IPS-15b (cell line): ENCODE measurements around the gene RGS1.

ENCODE experiments used
- H3K27me3 ChIP-seq: one replicate; pipeline ENCODE4 v1.6.1; 2013; ENCODE audit warnings: low read length; ENCODE audit not compliant: control insufficient read depth, insufficient read depth
- H3K36me3 ChIP-seq: one replicate; pipeline ENCODE4 v1.6.1; 2013; ENCODE audit warnings: low read length; ENCODE audit not compliant: control insufficient read depth, insufficient read depth
- H3K4me1 ChIP-seq: one replicate; pipeline ENCODE4 v1.6.1; 2013; ENCODE audit warnings: mild to moderate bottlenecking, low read length; ENCODE audit not compliant: control insufficient read depth, insufficient read depth
- H3K4me3 ChIP-seq: one replicate; pipeline ENCODE4 v1.5.1; 2013; ENCODE audit warnings: low read depth, low read length
- H3K9ac ChIP-seq: one replicate; pipeline ENCODE4 v1.6.1; 2013; ENCODE audit warnings: low read depth, mild to moderate bottlenecking, low read length
- H3K9me3 ChIP-seq: one replicate; pipeline ENCODE4 v1.6.1; 2013; ENCODE audit warnings: mild to moderate bottlenecking, low read length; ENCODE audit not compliant: control insufficient read depth, insufficient read depth

The RGS1 gene

DNA sequence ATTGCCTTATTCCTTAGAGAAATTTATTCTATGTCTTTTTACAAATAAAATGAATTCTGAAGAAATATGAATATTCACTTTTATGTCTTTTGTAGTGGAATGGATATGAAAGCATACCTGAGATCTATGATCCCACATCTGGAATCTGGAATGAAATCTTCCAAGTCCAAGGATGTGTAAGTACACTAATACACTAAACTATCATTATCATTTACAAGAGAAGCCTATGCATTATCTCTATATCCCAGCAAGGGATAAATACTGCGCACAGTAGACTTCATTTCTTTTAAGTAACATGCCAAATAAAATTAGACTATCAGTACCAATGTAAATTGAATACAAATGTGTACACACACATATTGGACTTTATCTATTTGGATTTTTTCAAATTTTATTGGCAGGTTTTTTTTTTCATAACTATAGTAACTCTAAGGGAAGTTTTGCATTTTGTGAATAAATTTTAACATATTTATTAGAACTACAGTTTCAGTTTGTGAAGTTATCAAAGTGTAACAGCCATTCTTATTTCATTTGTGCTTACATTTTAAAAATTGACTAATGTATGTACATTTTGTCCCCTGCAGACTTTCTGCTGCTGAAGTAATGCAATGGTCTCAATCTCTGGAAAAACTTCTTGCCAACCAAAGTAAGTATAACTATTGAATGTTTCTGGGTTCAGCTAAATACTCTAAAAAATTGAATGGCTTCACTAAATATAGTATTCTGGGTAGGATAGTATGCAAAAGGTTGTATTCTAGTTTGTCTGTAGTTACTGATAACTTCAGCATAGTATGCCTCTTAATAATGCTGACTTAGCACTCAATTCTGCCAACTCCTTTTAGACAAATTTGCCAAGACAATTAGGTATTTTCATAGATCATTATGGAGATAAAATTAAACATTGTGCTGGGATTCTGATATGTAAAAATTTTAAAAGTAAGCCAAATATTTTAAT lies 894 bp downstream of the RGS1 start:
- Histone ChIP-seq H3K9me3 (no peaks in the 10 kb centered on the region), H3K4me3 (no peak overlapping the region), H3K27me3 (no peaks in the 10 kb centered on the region), H3K9ac (no peak overlapping the region), H3K36me3 (no peaks in the 10 kb centered on the region), H3K4me1 (peaks cover 4% of the 10 kb centered on the region)

DNA sequence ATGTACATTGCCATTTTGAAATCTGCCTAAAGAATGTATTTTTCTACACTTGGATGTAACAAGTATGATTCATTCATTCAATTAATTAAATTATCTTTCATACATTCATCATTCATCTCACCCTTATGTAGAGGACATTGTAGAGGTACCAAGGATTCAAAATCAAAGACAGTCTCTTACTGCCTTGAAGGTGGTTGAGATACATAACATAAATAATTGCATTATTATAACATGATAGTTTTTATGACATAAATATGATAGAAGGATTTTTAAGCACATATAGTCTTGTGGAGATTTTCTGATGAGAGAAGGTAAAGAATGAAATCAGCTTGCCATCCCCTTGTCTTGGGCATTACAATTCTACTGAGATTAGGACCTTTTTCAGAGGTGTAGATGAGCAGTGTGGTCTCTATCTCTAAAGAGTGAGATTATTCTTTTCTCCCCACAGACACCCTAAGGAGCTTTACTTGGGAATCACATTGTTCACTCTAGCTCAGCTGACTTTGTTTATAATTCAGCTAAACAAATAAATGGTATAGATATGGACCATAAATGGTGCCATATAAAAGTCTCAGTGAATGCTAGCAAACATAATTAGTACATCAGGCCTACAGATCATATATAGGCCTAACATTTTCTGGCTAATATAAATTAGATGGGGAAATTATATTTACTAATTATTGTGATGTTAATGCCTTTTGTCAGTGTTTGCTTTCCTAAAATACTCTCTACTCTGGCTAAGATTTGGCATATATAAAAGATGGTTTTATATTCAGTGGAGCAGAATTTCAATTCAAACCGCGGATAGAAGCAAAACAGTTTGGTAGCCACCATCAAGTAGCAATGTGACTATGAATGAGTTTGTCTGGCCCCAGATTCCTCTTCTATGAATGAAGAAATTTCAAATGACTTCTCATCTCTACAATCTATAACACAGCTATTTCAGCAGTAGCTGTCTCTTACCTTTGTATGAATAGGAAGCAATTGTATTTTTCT lies 1.9 kb downstream of the RGS1 start:
- Histone ChIP-seq H3K36me3 (no peaks in the 10 kb centered on the region), H3K4me3 (no peak overlapping the region), H3K9me3 (no peaks in the 10 kb centered on the region), H3K27me3 (no peaks in the 10 kb centered on the region), H3K4me1 (peaks cover 4% of the 10 kb centered on the region), H3K9ac (no peak overlapping the region)

DNA sequence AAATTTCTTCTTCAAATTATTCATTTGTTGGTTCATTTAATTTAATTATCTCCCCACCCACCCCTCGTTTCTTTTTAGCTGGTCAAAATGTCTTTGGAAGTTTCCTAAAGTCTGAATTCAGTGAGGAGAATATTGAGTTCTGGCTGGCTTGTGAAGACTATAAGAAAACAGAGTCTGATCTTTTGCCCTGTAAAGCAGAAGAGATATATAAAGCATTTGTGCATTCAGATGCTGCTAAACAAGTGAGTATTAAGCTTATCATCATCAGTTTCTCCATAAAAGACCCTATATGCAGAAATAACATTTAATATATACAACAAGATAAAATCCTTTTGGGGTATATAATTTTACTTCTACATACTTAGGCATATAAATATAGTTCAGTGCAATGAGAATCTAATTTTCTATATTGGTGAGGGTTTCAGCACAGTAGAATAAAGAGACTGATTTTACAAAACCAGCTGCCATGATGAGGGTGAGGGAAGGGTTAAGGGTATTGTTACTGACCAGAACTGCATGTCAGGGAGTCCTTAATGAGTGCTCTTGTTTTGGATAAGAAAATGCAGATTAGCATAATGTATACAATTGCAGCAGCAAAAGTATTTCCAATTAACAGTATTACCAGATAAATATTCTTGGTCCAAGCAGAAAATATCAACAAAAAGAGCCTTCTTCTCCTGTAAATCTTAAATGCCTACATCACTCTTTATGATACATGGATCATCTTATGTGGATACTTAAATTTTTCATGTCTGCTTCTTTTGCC lies 2.8 kb downstream of the RGS1 start:
- H3K4me3 ChIP-seq = no peak overlapping the region
- H3K36me3 ChIP-seq = no peaks in the 10 kb centered on the region
- H3K27me3 ChIP-seq = no peaks in the 10 kb centered on the region
- H3K4me1 ChIP-seq = peaks cover 4% of the 10 kb centered on the region
- no peak overlapping the region for H3K9ac ChIP-seq
- no peaks in the 10 kb centered on the region for H3K9me3 ChIP-seq

DNA sequence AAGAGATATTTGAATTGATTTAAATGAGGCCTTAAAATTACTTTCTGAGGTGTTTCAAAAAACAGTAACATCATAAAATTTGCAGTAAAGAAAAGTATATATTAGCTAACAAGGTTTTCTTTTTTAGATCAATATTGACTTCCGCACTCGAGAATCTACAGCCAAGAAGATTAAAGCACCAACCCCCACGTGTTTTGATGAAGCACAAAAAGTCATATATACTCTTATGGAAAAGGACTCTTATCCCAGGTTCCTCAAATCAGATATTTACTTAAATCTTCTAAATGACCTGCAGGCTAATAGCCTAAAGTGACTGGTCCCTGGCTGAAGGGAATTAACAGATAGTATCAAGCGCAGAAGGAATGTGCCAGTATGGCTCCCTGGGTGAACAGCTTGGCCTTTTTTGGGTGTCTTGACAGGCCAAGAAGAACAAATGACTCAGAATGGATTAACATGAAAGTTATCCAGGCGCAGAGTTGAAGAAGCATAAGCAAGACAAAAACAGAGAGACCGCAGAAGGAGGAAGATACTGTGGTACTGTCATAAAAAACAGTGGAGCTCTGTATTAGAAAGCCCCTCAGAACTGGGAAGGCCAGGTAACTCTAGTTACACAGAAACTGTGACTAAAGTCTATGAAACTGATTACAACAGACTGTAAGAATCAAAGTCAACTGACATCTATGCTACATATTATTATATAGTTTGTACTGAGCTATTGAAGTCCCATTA lies 3.6 kb downstream of the RGS1 start:
- Histone ChIP-seq H3K27me3 (no peaks in the 10 kb centered on the region), H3K4me1 (peaks cover 4% of the 10 kb centered on the region), H3K9ac (no peak overlapping the region), H3K4me3 (no peak overlapping the region), H3K9me3 (no peaks in the 10 kb centered on the region), H3K36me3 (no peaks in the 10 kb centered on the region)

DNA sequence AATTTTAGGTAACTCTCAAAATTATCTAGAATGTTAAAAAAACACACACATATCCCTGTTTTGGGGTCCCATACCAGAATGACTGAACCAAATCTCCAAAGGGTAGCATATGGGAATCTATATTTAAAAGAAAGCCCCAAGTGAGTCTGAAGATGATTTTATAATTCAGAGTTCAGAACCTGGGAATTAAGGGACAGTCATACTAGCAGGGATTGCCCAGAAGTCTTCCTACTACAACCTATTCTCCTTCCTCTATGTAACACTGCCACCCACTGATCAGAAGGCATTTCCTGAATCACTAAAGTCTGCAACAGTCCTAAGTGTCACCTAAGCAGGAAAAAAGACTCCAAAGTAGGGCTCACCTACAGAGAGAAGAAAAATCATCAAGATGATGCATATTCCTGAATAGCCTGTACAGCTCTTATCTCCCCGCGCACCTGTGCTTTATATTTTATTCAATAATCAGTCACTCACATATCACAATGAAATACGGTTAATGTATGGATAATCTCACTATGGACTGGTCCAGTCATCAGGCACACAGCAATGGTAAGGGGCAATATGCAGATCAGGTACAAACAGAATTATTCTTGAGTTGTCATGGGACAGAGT lies 4.9 kb downstream of the RGS1 start:
- Histone ChIP-seq H3K36me3 (no peaks in the 10 kb centered on the region), H3K4me3 (no peak overlapping the region), H3K9me3 (no peaks in the 10 kb centered on the region), H3K4me1 (peaks cover 4% of the 10 kb centered on the region), H3K27me3 (no peaks in the 10 kb centered on the region), H3K9ac (no peak overlapping the region)

DNA sequence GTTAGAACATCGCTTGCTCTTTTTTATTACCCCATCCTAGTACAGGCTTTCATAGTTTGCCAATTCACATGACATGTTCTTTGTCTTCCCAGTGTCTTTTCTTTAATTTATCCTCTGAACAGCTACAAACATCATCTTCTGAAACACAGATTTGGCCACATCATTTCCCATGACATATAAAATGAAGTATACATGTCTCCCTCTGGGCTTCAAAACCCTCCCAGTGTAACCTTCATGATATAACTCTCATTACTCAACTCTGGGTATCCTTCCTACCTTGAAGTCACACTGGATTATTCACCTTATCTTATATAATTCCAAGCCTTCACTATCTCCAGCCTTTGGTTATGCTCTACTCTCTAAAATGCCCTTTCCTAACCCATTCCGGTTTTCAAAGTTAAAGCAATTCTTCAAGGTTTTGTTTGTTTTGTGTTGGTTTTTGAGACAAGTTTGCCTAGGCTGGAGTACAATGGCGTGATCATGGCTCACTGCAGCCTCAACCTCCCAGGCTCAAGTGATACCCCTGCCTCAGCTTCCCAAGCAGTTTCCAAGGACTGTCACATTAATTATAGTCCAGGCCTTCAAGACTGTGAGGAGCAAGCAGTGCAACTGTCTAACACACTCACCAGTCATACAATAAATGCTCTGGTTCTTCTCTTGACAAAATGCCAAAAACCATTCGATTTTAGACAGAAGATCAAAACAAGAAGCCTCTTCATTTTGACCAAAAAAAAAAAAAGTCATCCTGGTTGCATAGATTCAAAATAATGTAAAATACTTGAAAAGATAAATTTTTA lies 5.8 kb downstream of the RGS1 start:
- H3K27me3 ChIP-seq = no peaks in the 10 kb centered on the region
- no peaks in the 10 kb centered on the region for H3K9me3 ChIP-seq
- no peak overlapping the region for H3K9ac ChIP-seq
- H3K4me1 ChIP-seq = peaks cover 4% of the 10 kb centered on the region
- no peak overlapping the region for H3K4me3 ChIP-seq
- H3K36me3 ChIP-seq = no peaks in the 10 kb centered on the region

DNA sequence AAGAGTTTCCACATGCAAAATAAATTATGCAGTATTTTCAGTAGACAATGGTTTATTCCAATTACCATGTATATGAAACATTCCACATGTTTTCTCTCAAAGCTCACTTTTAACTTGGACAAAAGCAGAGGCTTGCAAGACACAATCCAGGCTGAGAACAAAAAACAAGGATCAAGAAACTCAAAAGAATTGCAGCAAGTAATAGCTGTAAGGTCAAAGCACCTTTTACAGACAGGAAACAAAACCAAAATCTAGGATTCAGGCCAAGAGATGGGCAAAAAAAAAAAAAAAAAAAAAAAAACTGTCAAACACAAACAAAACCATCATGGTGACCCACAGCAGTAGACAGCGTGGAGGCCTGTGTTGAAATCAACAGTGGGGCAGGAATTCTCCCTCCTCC lies 9.3 kb downstream of the RGS1 start:
- H3K4me1 ChIP-seq = no peaks in the 10 kb centered on the region
- H3K4me3 ChIP-seq = no peak overlapping the region
- H3K36me3 ChIP-seq = no peaks in the 10 kb centered on the region
- no peaks in the 10 kb centered on the region for H3K27me3 ChIP-seq
- no peaks in the 10 kb centered on the region for H3K9me3 ChIP-seq
- no peak overlapping the region for H3K9ac ChIP-seq

DNA sequence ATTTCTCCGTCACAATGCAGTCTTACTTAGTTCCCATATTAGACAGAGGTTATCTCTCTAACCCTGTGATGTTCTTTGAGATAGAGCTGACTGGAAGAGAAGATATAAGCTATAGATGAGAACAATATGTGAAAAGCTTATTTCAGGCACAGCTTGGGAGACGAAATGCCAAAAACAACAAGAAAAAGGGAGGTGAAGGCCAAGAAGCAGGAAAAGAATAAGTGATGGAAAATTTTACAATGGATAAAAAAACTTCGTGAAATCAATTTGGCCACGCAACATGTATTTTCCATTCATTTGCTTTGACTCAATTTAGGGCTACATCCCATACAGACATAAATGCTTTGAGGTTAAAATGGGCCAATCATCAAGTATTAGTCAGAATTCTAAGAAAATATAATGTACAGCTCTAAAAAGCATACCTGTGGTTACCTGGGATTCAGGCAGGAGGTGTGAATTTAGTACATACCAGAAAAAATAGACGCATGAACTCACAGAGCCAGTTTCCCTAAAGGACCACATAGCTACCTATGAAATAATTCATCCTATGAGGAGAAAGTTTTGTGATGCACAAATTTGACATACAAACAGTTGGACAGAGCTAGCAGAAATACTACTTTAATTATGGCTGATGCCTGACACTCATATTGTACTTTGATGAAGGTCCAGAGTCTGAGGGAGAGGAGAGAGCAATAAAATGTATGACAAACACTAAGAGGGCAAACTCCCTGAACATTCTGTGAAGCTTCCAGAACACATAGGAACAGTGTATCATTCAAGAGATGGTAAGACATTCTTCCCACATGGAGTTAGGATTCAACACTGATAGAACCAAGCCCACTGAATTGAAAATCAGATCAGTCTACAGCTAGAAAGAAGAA lies 12.1 kb downstream of the RGS1 start:
- Histone ChIP-seq H3K27me3 (no peaks in the 10 kb centered on the region), H3K9ac (no peak overlapping the region), H3K4me3 (no peak overlapping the region), H3K4me1 (no peaks in the 10 kb centered on the region), H3K36me3 (no peaks in the 10 kb centered on the region), H3K9me3 (no peaks in the 10 kb centered on the region)

DNA sequence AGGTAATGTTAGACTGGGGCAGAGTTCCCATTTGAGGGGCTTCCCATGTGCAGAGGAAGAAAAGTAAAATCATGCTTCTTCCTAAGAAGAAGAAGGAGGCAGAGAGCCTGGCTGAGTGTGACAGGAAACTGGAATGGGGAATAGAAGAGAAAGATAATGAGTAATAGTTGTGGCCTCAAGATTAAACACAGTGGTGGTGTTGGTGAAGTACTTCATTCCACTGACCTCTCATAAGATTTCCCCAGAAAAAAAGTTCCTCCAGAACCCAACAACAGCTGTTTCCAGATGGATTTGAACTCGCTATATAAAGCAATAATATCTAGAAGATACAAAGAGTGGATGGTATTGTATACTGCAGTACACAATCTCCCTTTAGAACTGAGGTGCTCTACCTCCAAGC lies 13.0 kb downstream of the RGS1 start:
- Histone ChIP-seq H3K4me3 (no peak overlapping the region), H3K9me3 (no peaks in the 10 kb centered on the region), H3K9ac (no peak overlapping the region), H3K27me3 (no peaks in the 10 kb centered on the region), H3K4me1 (no peaks in the 10 kb centered on the region), H3K36me3 (no peaks in the 10 kb centered on the region)
